Panc1 (cell line): ENCODE measurements around the gene SLC17A7.

Experiments used
- REST ChIP-seq, 2 experiments: IDR thresholded peaks; 2 replicates each; pipeline ENCODE4 v1.6.1; 2011 to 2012; ENCODE audit warnings: low read depth in 2 of 2, control low read depth in 1 of 2, low read length in 1 of 2, mild to moderate bottlenecking in 1 of 2, moderate library complexity in 1 of 2; ENCODE audit not compliant: insufficient read depth in 1 of 2
- TF ChIP-seq, protein P1 (sequence below): fragments of 450-650 bp; IDR thresholded peaks from 2 replicates; pipeline ENCODE4 v1.5.1; 2017; ENCODE audit warnings: mild to moderate bottlenecking

GRCh38 chr19:49450405-49450804, 9.1 kb upstream of the SLC17A7 start:
- TF ChIP-seq, protein P1, sequence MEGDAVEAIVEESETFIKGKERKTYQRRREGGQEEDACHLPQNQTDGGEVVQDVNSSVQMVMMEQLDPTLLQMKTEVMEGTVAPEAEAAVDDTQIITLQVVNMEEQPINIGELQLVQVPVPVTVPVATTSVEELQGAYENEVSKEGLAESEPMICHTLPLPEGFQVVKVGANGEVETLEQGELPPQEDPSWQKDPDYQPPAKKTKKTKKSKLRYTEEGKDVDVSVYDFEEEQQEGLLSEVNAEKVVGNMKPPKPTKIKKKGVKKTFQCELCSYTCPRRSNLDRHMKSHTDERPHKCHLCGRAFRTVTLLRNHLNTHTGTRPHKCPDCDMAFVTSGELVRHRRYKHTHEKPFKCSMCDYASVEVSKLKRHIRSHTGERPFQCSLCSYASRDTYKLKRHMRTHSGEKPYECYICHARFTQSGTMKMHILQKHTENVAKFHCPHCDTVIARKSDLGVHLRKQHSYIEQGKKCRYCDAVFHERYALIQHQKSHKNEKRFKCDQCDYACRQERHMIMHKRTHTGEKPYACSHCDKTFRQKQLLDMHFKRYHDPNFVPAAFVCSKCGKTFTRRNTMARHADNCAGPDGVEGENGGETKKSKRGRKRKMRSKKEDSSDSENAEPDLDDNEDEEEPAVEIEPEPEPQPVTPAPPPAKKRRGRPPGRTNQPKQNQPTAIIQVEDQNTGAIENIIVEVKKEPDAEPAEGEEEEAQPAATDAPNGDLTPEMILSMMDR: no peak
- TF ChIP-seq REST (IDR thresholded peaks at IDR 0.05; ENCODE audit: insufficient read depth in 1 of 2, low read depth in 2 of 2, low read length in 1 of 2): no peak
